Measurements from ENCODE around the gene VASH1.
A peak's percentile ranks its signal among the peaks of the same experiment; 100 is the strongest.

VASH1 gene

DNA sequence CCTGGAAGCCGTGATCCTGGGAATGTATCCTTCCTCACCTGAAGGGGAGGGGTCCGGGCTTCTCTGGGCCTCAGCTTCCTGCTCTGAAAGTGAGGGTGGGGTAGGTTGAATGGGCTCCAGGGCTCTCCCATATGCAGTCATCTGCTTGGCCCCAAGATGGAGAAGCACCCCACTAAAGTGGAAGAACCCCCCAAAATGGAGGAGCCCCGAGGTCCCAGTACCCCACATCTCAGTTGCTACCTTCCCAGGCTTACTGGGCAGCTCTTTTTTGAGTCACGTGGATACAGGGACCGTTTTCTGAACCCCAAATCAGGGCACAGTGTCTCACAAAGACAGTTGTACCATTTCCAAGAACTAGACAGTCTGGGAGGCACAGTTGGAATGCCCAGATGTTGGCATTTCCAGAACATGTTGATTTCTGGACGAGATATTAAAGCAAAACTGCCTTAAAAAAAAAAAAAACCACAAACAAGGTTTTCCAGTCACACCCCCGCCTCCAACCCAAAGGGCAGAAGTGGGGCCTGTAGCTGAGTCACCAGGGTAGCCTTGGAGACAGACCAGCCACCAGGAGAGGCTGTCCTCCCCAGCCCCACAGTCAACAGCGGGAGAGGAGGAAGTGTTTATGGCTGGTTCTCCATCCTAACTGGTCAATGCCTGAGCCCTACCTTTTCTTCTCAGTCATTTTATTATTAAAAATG, 12.1 kb downstream of the VASH1 start:
- Histone ChIP-seq H3K4me3 (replicated peaks; ENCODE audit: insufficient read depth, low read length) (no peak overlapping the region), H3K27me3 (ENCODE audit: insufficient read depth, poor library complexity, severe bottlenecking) (no peaks in the 10 kb centered on the region), H3K27ac (replicated peaks) (no peak overlapping the region)
- DNase-seq (ENCODE audit: low read depth in 1 of 2, low spot score in 1 of 2), result peak; percentile 49 to 74
- TF ChIP-seq SPI1 (IDR thresholded peaks at IDR 0.05; ENCODE audit: borderline replicate concordance, low read depth) (no peak), POLR2AphosphoS5 (IDR thresholded peaks at IDR 0.05; ENCODE audit: low read depth) (no peak), GABPA (IDR thresholded peaks at IDR 0.05; ENCODE audit: low read depth) (no peak), REST (IDR thresholded peaks at IDR 0.05; ENCODE audit: insufficient replicate concordance, low read depth) (no peak)
- TF ChIP-seq, protein P1, sequence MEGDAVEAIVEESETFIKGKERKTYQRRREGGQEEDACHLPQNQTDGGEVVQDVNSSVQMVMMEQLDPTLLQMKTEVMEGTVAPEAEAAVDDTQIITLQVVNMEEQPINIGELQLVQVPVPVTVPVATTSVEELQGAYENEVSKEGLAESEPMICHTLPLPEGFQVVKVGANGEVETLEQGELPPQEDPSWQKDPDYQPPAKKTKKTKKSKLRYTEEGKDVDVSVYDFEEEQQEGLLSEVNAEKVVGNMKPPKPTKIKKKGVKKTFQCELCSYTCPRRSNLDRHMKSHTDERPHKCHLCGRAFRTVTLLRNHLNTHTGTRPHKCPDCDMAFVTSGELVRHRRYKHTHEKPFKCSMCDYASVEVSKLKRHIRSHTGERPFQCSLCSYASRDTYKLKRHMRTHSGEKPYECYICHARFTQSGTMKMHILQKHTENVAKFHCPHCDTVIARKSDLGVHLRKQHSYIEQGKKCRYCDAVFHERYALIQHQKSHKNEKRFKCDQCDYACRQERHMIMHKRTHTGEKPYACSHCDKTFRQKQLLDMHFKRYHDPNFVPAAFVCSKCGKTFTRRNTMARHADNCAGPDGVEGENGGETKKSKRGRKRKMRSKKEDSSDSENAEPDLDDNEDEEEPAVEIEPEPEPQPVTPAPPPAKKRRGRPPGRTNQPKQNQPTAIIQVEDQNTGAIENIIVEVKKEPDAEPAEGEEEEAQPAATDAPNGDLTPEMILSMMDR (IDR thresholded peaks at IDR 0.05; ENCODE audit: insufficient read depth, low read length), result no peak

GRCh38 chr14:76773956-76774820, 12.9 kb downstream of the VASH1 start:
- TF ChIP-seq, protein P1 (IDR thresholded peaks at IDR 0.05; ENCODE audit: insufficient read depth, low read length), result no peak
- no peak for TF ChIP-seq GABPA (IDR thresholded peaks at IDR 0.05; ENCODE audit: low read depth)
- no peak for TF ChIP-seq REST (IDR thresholded peaks at IDR 0.05; ENCODE audit: insufficient replicate concordance, low read depth)
- no peak for TF ChIP-seq SPI1 (IDR thresholded peaks at IDR 0.05; ENCODE audit: borderline replicate concordance, low read depth)
- TF ChIP-seq POLR2AphosphoS5 (IDR thresholded peaks at IDR 0.05; ENCODE audit: low read depth), result no peak
- Histone ChIP-seq H3K4me3 (replicated peaks; ENCODE audit: insufficient read depth, low read length) (no peak overlapping the region), H3K27ac (replicated peaks) (no peak overlapping the region), H3K27me3 (ENCODE audit: insufficient read depth, poor library complexity, severe bottlenecking) (no peaks in the 10 kb centered on the region)
- DNase-seq (ENCODE audit: low read depth in 1 of 2, low spot score in 1 of 2), result no peak

DNA sequence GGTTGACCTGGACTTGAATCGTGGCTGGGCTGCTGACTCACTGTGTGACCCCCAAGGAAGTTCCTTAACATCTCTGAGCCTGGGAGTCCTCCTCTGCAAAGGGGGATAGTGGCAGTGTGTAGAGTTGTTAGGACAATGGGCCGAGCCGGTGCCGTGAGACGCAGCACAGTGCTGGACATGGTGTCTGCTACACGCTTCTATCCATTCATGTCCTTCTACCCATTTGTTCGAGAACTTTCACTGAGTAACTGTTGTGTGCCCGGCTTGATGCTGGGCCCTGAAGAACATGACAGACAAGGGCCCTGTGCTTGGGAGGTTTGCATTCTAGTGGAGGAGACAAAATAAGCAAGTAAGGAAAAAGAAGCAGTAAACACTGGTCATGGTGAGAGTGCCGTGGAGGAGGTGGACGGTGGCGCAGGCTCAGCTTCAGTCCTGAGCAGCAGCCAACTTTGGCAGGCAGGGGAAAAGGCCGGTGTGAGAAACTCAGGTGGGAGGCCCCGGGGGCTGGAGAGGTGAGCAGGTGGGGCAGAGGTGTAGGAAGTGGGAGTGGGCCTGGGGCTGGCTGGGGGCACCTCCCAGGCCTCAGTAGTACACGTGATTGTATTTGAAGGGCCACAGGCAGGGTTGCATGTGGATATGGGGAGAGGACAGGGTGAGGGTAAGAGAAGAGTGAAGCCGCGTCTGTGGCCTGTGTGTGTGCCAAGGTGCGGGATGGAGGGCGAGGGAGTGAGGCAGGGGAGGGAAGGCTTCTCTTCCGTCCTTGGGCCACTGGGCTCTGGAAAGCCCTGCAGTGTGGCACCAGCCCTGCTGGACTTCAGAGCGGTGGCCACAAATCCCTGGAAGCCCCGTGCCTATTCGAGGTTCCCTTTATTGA, 13.8 kb downstream of the VASH1 start:
- TF ChIP-seq REST (IDR thresholded peaks at IDR 0.05; ENCODE audit: insufficient replicate concordance, low read depth) (no peak), SPI1 (IDR thresholded peaks at IDR 0.05; ENCODE audit: borderline replicate concordance, low read depth) (no peak), POLR2AphosphoS5 (IDR thresholded peaks at IDR 0.05; ENCODE audit: low read depth) (no peak), GABPA (IDR thresholded peaks at IDR 0.05; ENCODE audit: low read depth) (no peak)
- TF ChIP-seq, protein P1 (IDR thresholded peaks at IDR 0.05; ENCODE audit: insufficient read depth, low read length), result no peak
- no peak for DNase-seq (ENCODE audit: low read depth in 1 of 2, low spot score in 1 of 2)
- Histone ChIP-seq H3K27me3 (ENCODE audit: insufficient read depth, poor library complexity, severe bottlenecking) (no peaks in the 10 kb centered on the region), H3K4me3 (replicated peaks; ENCODE audit: insufficient read depth, low read length) (no peak overlapping the region), H3K27ac (replicated peaks) (no peak overlapping the region)
